ENCODE measurements around the gene TMEM151B.

The TMEM151B gene

GRCh38 chr6:44353336-44353735 is 83.1 kb downstream of the TMEM151B start:
- DNase-seq (ENCODE audit: low spot score in 2 of 2) (no peak), ATAC-seq (no peak)
- H3K4me3 Mint-ChIP-seq: no peak overlapping the region
- H3K27ac Mint-ChIP-seq: no peak overlapping the region
- no peaks in the 10 kb centered on the region for H3K4me1 Mint-ChIP-seq
- no peaks in the 10 kb centered on the region for H3K36me3 Mint-ChIP-seq
- no peaks in the 10 kb centered on the region for H3K9me3 Mint-ChIP-seq

GRCh38 chr6:44355640-44356039 is 85.4 kb downstream of the TMEM151B start:
- no peak for ATAC-seq
- Mint-ChIP-seq H3K36me3 (no peaks in the 10 kb centered on the region), H3K4me1 (no peaks in the 10 kb centered on the region), H3K27ac (no peak overlapping the region), H3K4me3 (no peak overlapping the region), H3K9me3 (no peaks in the 10 kb centered on the region)
- DNase-seq (ENCODE audit: low spot score in 2 of 2): no peak

DNA sequence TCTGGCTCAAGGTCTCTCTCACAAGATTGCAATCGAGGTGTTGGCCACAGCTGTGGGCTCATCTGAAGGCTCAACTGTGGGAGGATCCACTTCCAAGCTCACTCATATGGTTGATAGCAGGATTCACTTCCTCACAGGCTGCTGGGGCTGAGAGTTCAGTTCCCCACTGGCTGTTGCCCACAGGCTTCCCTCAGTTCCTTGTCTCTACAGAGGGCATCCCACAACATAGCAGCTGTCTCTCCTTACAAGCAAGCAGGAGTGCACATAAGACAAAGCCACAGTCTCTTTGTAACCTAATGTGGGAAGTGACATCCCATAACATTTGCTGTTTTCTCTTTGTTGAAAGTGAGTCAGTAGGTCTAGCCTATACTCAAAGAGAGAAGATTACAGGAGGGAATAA is 86.2 kb downstream of the TMEM151B start:
- H3K36me3 Mint-ChIP-seq: no peaks in the 10 kb centered on the region
- ATAC-seq (no peak), DNase-seq (ENCODE audit: low spot score in 2 of 2) (no peak)
- H3K4me1 Mint-ChIP-seq: no peaks in the 10 kb centered on the region
- H3K27ac Mint-ChIP-seq: no peak overlapping the region
- no peak overlapping the region for H3K4me3 Mint-ChIP-seq
- no peaks in the 10 kb centered on the region for H3K9me3 Mint-ChIP-seq
